Measurements from ENCODE around the gene SSR4.

SSR4 gene

GRCh38 chrX:153830640-153831428 is 36.4 kb downstream of the SSR4 start:
- DNase-seq (ENCODE audit: low spot score): no peak

GRCh38 chrX:153831429-153832150 is 37.1 kb downstream of the SSR4 start:
- no peak for DNase-seq (ENCODE audit: low spot score)

- DNase-seq (ENCODE audit: low spot score): no peak
Measured at GRCh38 chrX:153832728-153833127, 38.3 kb downstream of the SSR4 start.

- no peak for DNase-seq (ENCODE audit: low spot score)
Measured at GRCh38 chrX:153836921-153837320, 42.5 kb downstream of the SSR4 start.

- no peak for DNase-seq (ENCODE audit: low spot score)
Measured at GRCh38 chrX:153844509-153845082, 50.1 kb downstream of the SSR4 start.

- no peak for DNase-seq (ENCODE audit: low spot score)
Measured at GRCh38 chrX:153845195-153845594, 50.7 kb downstream of the SSR4 start.

GRCh38 chrX:153845842-153846241 is 51.4 kb downstream of the SSR4 start:
- no peak for DNase-seq (ENCODE audit: low spot score)

Measured in CD4-positive, alpha-beta T cell treated with Interleukin-2 at 100 ng/mL for 4 hours (primary cell).